GM12878 (cell line): Measurements from ENCODE around the gene ATP6V0E2. TPM values are rescaled to one million over a fixed set of nuclear protein-coding genes. Genes with fewer than 3 reads are reported as not detected.

Source experiments
- ELK1 ChIP-seq: IDR thresholded peaks from 2 replicates; pipeline ENCODE4 v1.6.1; 2012; ENCODE audit warnings: low read depth, low read length, improper control_type of control experiment
- EZH2 ChIP-seq: IDR thresholded peaks from 2 replicates; pipeline ENCODE4 v1.6.1; 2012; ENCODE audit warnings: low read depth, mild to moderate bottlenecking, control low read depth, inconsistent platforms, low read length, borderline replicate concordance; ENCODE audit not compliant: control insufficient read depth
- KAT2A ChIP-seq: conservative IDR thresholded peaks from 2 replicates; pipeline ENCODE4 v1.6.1; 2011; ENCODE audit warnings: low read depth, low read length; ENCODE audit not compliant: control insufficient read depth
- POLR2AphosphoS2 ChIP-seq: IDR thresholded peaks from 2 replicates; pipeline ENCODE4 v1.6.1; 2011; ENCODE audit warnings: low read depth, mild to moderate bottlenecking, low read length, improper control_type of control experiment, moderate library complexity
- ZNF687 ChIP-seq: fragments of 450-650 bp; IDR thresholded peaks from 2 replicates; pipeline ENCODE4 v1.6.1; 2017; ENCODE audit warnings: mild to moderate bottlenecking, moderate library complexity
- ZSCAN29 ChIP-seq: fragments of 450-650 bp; IDR thresholded peaks from 2 replicates; pipeline ENCODE4 v1.6.1; 2017; ENCODE audit warnings: mild to moderate bottlenecking, moderate library complexity
- polyA plus RNA-seq, 11 experiments: library from polyadenylated mRNA; depleted of rRNA in 4 of 11; unstranded in 6 of 11; stranded (reverse) in 5 of 11; fragments of >200 nt; fragmentation: Nextera tagmentation in 4 of 11; fragmentation: Illumina TruSeq in 1 of 11; extraction: Ambion mirVana in 4 of 11; extraction: Trizol in 1 of 11; gene quantifications; 1 replicate in 1 of 11; 2 replicates in 10 of 11; pipeline versions ENCODE4 v1.2.1 to v1.2.3, GENCODE V29; 2011 to 2016; ENCODE audit warnings: inconsistent platforms in 2 of 11, missing spikeins in 2 of 11, low read depth in 1 of 11
- total RNA-seq, 4 experiments: library from RNA; depleted of rRNA in 3 of 4; stranded (reverse); fragments of >200 nt in 3 of 4; fragmentation: Illumina TruSeq in 1 of 4; extraction: Trizol in 1 of 4; gene quantifications; 2 replicates each; pipeline versions ENCODE4 v1.2.1 to v1.2.3, GENCODE V29; 2013 to 2021

Gene ATP6V0E2
- total and polyA plus RNA-seq, 10 of the 15 experiments (the other 5 are each of a cell fraction or from before 2014, with no cell fraction given) = 1.5 to 54.7 (median 27.6) TPM

- TF ChIP-seq ZNF687 (no peak), ELK1 (no peak), ZSCAN29 (peak; percentile 54; the same call in 1 of the 2 replicates), POLR2AphosphoS2 (no peak), EZH2 (no peak), KAT2A (no peak)
Measured at GRCh38 chr7:149873074-149873969, at the start of gene ATP6V0E2 (continued).
